ENCODE data around the gene SLC25A12. TPM values are rescaled to one million over a fixed set of nuclear protein-coding genes. Genes with fewer than 3 reads are reported as not detected.
A peak's percentile ranks its signal among the peaks of the same experiment; 100 is the strongest.

The SLC25A12 gene
- total and polyA plus RNA-seq, 9 of the 15 experiments (the other 6 are each of a cell fraction or from before 2014, with no cell fraction given), result 13.5 to 36.5 (median 21.7) TPM

- Histone ChIP-seq H3K9me1 (ENCODE audit: control insufficient read depth, insufficient read depth, low read length) (no peaks in the 10 kb centered on the region), H3K27me3 (ENCODE audit: control insufficient read depth in 2 of 2, insufficient read depth in 2 of 2, low read length in 2 of 2) (no peaks in the 10 kb centered on the region), H4K20me1 (replicated peaks; ENCODE audit: control insufficient read depth, insufficient read depth, low read length) (no peaks in the 10 kb centered on the region), H3K4me2 (ENCODE audit: insufficient read depth, low read length) (no peak overlapping the region), H2AFZ (ENCODE audit: low read depth, low read length) (no peak overlapping the region), H3K27ac (ENCODE audit: extremely low read depth, low read depth, low read length) (no peak overlapping the region), H3K9ac (ENCODE audit: insufficient read depth in 1 of 2, low read depth in 2 of 2, low read length in 2 of 2) (no peak overlapping the region), H3K4me3 (no peak overlapping the region), H3K4me1 (replicated peaks in 1 of 2; ENCODE audit: control insufficient read depth in 2 of 2, insufficient read depth in 2 of 2, low read length in 2 of 2) (no peaks in the 10 kb centered on the region), H3K36me3 (ENCODE audit: control insufficient read depth, insufficient read depth, low read length) (peaks cover 8% of the 10 kb centered on the region; the same call in 2 of the 3 replicates), H3K9me3 (replicated peaks; ENCODE audit: control insufficient read depth, insufficient read depth, low read depth, low read length) (no peaks in the 10 kb centered on the region), H3K79me2 (ENCODE audit: control insufficient read depth, insufficient read depth, low read length) (no peaks in the 10 kb centered on the region)
- POLR2A ChIA-PET, result interaction anchor here (0.8 kb wide), 1 partner anchor 283 kb away, joined by 4 read pairs; no protein-coding TSS in a partner anchor
- DNase-seq (ENCODE audit: extremely low read depth in 1 of 4, low spot score in 3 of 4) (no peak), FAIRE-seq (no peak), ATAC-seq (no peak)
- CTCF ChIA-PET (ENCODE audit: low intra/inter-chr PET ratio), result no interaction called here
- intact Hi-C loops (cut with micrococcal nuclease) (loop anchor here (10.0 kb wide), 1 partner anchor 115 kb away; no protein-coding TSS in a partner anchor), in situ Hi-C loops (cut with MboI) (loop anchor here (5.0 kb wide), 1 partner anchor 288 kb away; no protein-coding TSS in a partner anchor)
- 81% methylated on average over 1 of the region's 1 CpG for WGBS (ENCODE audit: insufficient coverage, low coverage, missing lambda C conversion rate)
- BruUV-seq (replicated peaks), result no TSS peak
- TF ChIP-seq THAP7 (CRISPR knock-in tag; IDR thresholded peaks at IDR 0.05), result no peak
- TF ChIP-seq DACH1 (IDR thresholded peaks at IDR 0.05; ENCODE audit: partially characterized antibody), result peak; percentile 92
Measured at GRCh38 chr2:171819453-171819852, 74.6 kb downstream of the SLC25A12 start.

- Histone ChIP-seq H3K4me2 (ENCODE audit: insufficient read depth, low read length) (no peak overlapping the region), H3K27ac (ENCODE audit: extremely low read depth, low read depth, low read length) (no peak overlapping the region), H3K4me3 (no peak overlapping the region), H3K36me3 (ENCODE audit: control insufficient read depth, insufficient read depth, low read length) (peaks cover 12% of the 10 kb centered on the region; the same call in 2 of the 3 replicates), H3K9me3 (replicated peaks; ENCODE audit: control insufficient read depth, insufficient read depth, low read depth, low read length) (no peaks in the 10 kb centered on the region), H4K20me1 (replicated peaks; ENCODE audit: control insufficient read depth, insufficient read depth, low read length) (no peaks in the 10 kb centered on the region), H3K27me3 (ENCODE audit: control insufficient read depth in 2 of 2, insufficient read depth in 2 of 2, low read length in 2 of 2) (no peaks in the 10 kb centered on the region), H3K9ac (ENCODE audit: insufficient read depth in 1 of 2, low read depth in 2 of 2, low read length in 2 of 2) (no peak overlapping the region), H3K9me1 (ENCODE audit: control insufficient read depth, insufficient read depth, low read length) (no peaks in the 10 kb centered on the region), H2AFZ (ENCODE audit: low read depth, low read length) (no peak overlapping the region), H3K4me1 (replicated peaks in 1 of 2; ENCODE audit: control insufficient read depth in 2 of 2, insufficient read depth in 2 of 2, low read length in 2 of 2) (no peaks in the 10 kb centered on the region), H3K79me2 (ENCODE audit: control insufficient read depth, insufficient read depth, low read length) (no peaks in the 10 kb centered on the region)
- no peak for TF ChIP-seq CSDE1 (IDR thresholded peaks at IDR 0.05)
- TF ChIP-seq PKNOX1 (IDR thresholded peaks at IDR 0.05), result peak; percentile 62; the same call in 1 of the 2 replicates
- no peak for TF ChIP-seq ZBTB43 (CRISPR knock-in tag; IDR thresholded peaks at IDR 0.05)
- no peak for TF ChIP-seq CCAR2 (IDR thresholded peaks at IDR 0.05; ENCODE audit: low read depth, low read length)
- ChIA-PET CTCF (ENCODE audit: low intra/inter-chr PET ratio) (interaction anchor here (5.9 kb wide), 1 partner anchor 289 kb away, joined by 74 read pairs; the partner anchor contains the start of gene DLX2), POLR2A (no interaction called here)
- in situ Hi-C loops (cut with MboI) (loop anchor here (5.0 kb wide), 1 partner anchor 292 kb away; no protein-coding TSS in a partner anchor), intact Hi-C loops (cut with micrococcal nuclease) (loop anchor here (5.0 to 10.0 kb wide), 2 partner anchors 107 to 110 kb away; partner anchors contain the start of gene HAT1)
- DNase-seq (ENCODE audit: extremely low read depth in 1 of 4, low spot score in 3 of 4) (no peak), FAIRE-seq (no peak), ATAC-seq (peak; percentile 74)
- WGBS (ENCODE audit: insufficient coverage, low coverage, missing lambda C conversion rate), result 60% methylated on average over 5 of the region's 5 CpGs
- no TSS peak for BruUV-seq (replicated peaks)
Measured at GRCh38 chr2:171814883-171815282, 79.2 kb downstream of the SLC25A12 start.

Data from K562 (cell line).